Heart right ventricle (tissue), 16 donors: ENCODE data around the gene MRAP. TPM values are rescaled to one million over a fixed set of nuclear protein-coding genes. Genes with fewer than 3 reads are reported as not detected.

Experiments used
- ATAC-seq, 8 donors: fragments of 200-7000 bp; cut with Tn5 transposase; one replicate each; pipeline ENCODE4 v1.9.1; 2020; ENCODE audit warnings: mild to moderate bottlenecking in 8 of 8, moderate library complexity in 8 of 8, moderate number of reproducible peaks in 1 of 8
- DNase-seq, 2 donors: peaks; one replicate each; pipeline ENCODE4 v3.0.0-alpha.2; 2020
- H3K27ac ChIP-seq, 10 donors: fragments of 200-600 bp; sonication (generic) in 2 of 10; one replicate each; pipeline versions ENCODE4 v1.5.0 to v1.8.0; 2020 to 2022; ENCODE audit warnings: mild to moderate bottlenecking in 3 of 10
- H3K27me3 ChIP-seq, 7 donors: fragments of 200-600 bp; one replicate each; pipeline ENCODE4 v1.8.0; 2021 to 2022; ENCODE audit warnings: mild to moderate bottlenecking in 2 of 7
- H3K36me3 ChIP-seq, 9 donors: fragments of 200-600 bp; sonication (generic) in 1 of 9; one replicate each; pipeline versions ENCODE4 v1.5.0 to v1.8.0; 2020 to 2022; ENCODE audit warnings: mild to moderate bottlenecking in 2 of 9
- H3K4me1 ChIP-seq, 9 donors: fragments of 200-600 bp; sonication (generic) in 1 of 9; one replicate each; pipeline versions ENCODE4 v1.5.0 to v1.8.0; 2020 to 2022; ENCODE audit warnings: mild to moderate bottlenecking in 4 of 9
- H3K4me3 ChIP-seq, 10 donors: fragments of 200-600 bp; sonication (generic) in 2 of 10; one replicate each; pipeline versions ENCODE4 v1.5.0 to v1.8.0; 2020 to 2022; ENCODE audit warnings: mild to moderate bottlenecking in 7 of 10, moderate library complexity in 2 of 10
- H3K9me3 ChIP-seq, 11 donors: fragments of 200-600 bp in 10 of 11; sonication (generic) in 2 of 11; one replicate each; pipeline versions ENCODE4 v1.5.0 to v1.8.0; 2013 to 2022; ENCODE audit warnings: mild to moderate bottlenecking in 2 of 11, control low read depth in 1 of 11, moderate library complexity in 1 of 11
- CTCF ChIP-seq, 9 donors: fragments of 200-600 bp; sonication (generic) in 2 of 9; IDR thresholded peaks; one replicate each; pipeline versions ENCODE4 v1.5.0 to v1.8.0; 2021 to 2022; ENCODE audit warnings: antibody characterized with exemption in 9 of 9, mild to moderate bottlenecking in 5 of 9, moderate library complexity in 1 of 9
- WGBS, 2 donors: extraction: QIAGEN DNeasy Blood & Tissue Kit; methylation state at CpG; one replicate each; pipeline ENCODE4 v1.1.7; 2013; ENCODE audit warnings: inconsistent platforms in 1 of 2; 5-methylcytosine and 5-hydroxymethylcytosine counted together
- intact Hi-C, 10 donors: fragments of 100-400 bp; cut with DNase I; formaldehyde crosslinking; loops; one replicate each; pipeline versions ENCODE4 v1.11.1 to v1.14.2; 2022
- polyA plus RNA-seq, 2 donors: library from polyadenylated mRNA; stranded (reverse); fragments of 200-250 nt; gene quantifications; one replicate each; pipeline ENCODE4 v1.2.3, GENCODE V29; 2013
- total RNA-seq, 10 donors: library from RNA; stranded (reverse); fragmentation: NEBNext Ultra II Directional in 3 of 10; extraction: Animal tissue kit (Norgen Biotek cat#: 25700) in 3 of 10; gene quantifications; one replicate each; pipeline versions ENCODE4 v1.2.1 to v1.2.4, GENCODE V29; 2021 to 2023
- donor health status: Arrhythmogenic right ventricular cardiomyopathy.
- donor health status: ischemic (EF 13 %, LVEDD 7.1; RV severe dilation, severe dysfunction).
- donor health status: healthy with polysubstance abuse.
- donor health status: DM: no; HTN: yes; CAD: no.
- donor health status: DM: no; HTN: no; CAD: no.
- donor health status: ischemic (EF 25% LVEDD 6.9; RV normal size, moderate dysfunction).
- donor health status: ischemic (EF 25% LVEDD 5.7; RV mildly dilated, moderate dysfunction).
- donor health status: healthy.
- donor health status: DM: yes; HTN: yes; CAD: no.
- donor health status: Ischemic cardiomyopathy.
- donor health status: ischemic (EF 35%, LVEDD 5.7; RV mildly dilated, moderate dysfunction).
- donor health status: nonischemic (EF 11% LVEDD 7.7; RV severe dilation, severe dysfunction).
- donor health status: DM: yes; HTN: yes; CAD: no.
- donor health status: PGD.
- donor health status: ischemic (EF 29% LVEDD 5.4; RV normal size, mild dysfunction).
- donor health status: nonischemic (EF 23%, LVEDD 6.1; RV moderate dilation, normal function).

The MRAP gene
- total and polyA plus RNA-seq, 12 donors, result 0.63 to 10.5 (median 0.78) TPM; not detected in 5

GRCh38 chr21:32335601-32336575 lies 37.2 kb downstream of the MRAP start:
- peaks cover 0 to 98% (median 67%) of the 10 kb centered on the region in 9 donors for H3K36me3 ChIP-seq
- no peaks in the 10 kb centered on the region for H3K27me3 ChIP-seq
- intact Hi-C loops, result no loop called here
- no peak for TF ChIP-seq CTCF (IDR thresholded peaks at IDR 0.05)
- no peak overlapping the region for H3K27ac ChIP-seq
- no peak overlapping the region for H3K4me3 ChIP-seq
- no peaks in the 10 kb centered on the region for H3K9me3 ChIP-seq
- DNase-seq (no peak), ATAC-seq (peak in 5 of 8 donors; percentile 6 to 57 (median 33))
- WGBS, 2 donors, result 81 to 82% methylated on average over 27 of the region's 27 CpGs
- H3K4me1 ChIP-seq, result peaks cover 0 to 9% (median 0%) of the 10 kb centered on the region in 9 donors

- intact Hi-C loops, result no loop called here
- TF ChIP-seq CTCF (IDR thresholded peaks at IDR 0.05), result no peak
- ATAC-seq, result peak in 3 of 8 donors; percentile 27 to 41 (median 27)
- Histone ChIP-seq H3K27ac (no peak overlapping the region), H3K4me1 (peaks cover 0 to 2% (median 0%) of the 10 kb centered on the region in 9 donors), H3K27me3 (no peaks in the 10 kb centered on the region), H3K9me3 (no peaks in the 10 kb centered on the region), H3K4me3 (no peak overlapping the region), H3K36me3 (peaks cover 0 to 98% (median 73%) of the 10 kb centered on the region in 9 donors)
- no peak for DNase-seq
- WGBS, 2 donors, result 62 to 78% methylated on average over 1 of the region's 1 CpG
Observed at GRCh38 chr21:32336711-32337110, 38.1 kb downstream of the MRAP start.

DNA sequence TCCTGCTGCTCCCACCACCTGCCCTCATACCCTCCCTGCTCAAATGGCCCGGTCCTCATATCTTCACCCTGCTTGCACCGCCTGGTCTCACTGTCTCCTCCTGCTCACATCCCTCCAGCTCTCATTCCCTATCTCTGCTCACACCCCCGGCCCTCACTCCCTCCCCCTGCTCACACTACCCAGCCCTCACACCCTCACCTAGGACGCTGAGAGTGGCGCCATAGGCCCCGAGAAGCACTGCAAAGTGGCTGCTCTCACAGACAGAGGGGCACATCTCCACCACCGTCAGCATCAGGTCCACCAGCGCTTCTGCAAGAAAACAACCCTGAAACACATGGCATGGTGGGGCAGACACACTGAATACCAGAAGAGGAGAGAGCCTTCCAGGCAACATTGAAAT lies 38.6 kb downstream of the MRAP start:
- H3K27ac ChIP-seq, result no peak overlapping the region
- intact Hi-C loops, result no loop called here
- H3K36me3 ChIP-seq, result peaks cover 0 to 98% (median 70%) of the 10 kb centered on the region in 9 donors
- H3K4me1 ChIP-seq, result no peaks in the 10 kb centered on the region
- DNase-seq (no peak), ATAC-seq (peak in 2 of 8 donors; percentile 8 to 9)
- H3K27me3 ChIP-seq, result no peaks in the 10 kb centered on the region
- no peaks in the 10 kb centered on the region for H3K9me3 ChIP-seq
- 82 to 83% methylated on average over 8 of the region's 8 CpGs for WGBS, 2 donors
- no peak for TF ChIP-seq CTCF (IDR thresholded peaks at IDR 0.05)
- no peak overlapping the region for H3K4me3 ChIP-seq

GRCh38 chr21:32338209-32338921 lies 39.7 kb downstream of the MRAP start:
- H3K4me3 ChIP-seq, result no peak overlapping the region
- intact Hi-C loops, result no loop called here
- WGBS, 2 donors, result 94 to 95% methylated on average over 23 of the region's 23 CpGs

More at GRCh38 chr21:32338209-32338921, 39.7 kb downstream of the MRAP start:
- Histone ChIP-seq H3K4me1 (no peaks in the 10 kb centered on the region), H3K9me3 (no peaks in the 10 kb centered on the region), H3K27ac (no peak overlapping the region), H3K27me3 (no peaks in the 10 kb centered on the region), H3K36me3 (peaks cover 0 to 100% (median 69%) of the 10 kb centered on the region in 9 donors)
- DNase-seq (no peak), ATAC-seq (no peak)
- no peak for TF ChIP-seq CTCF (IDR thresholded peaks at IDR 0.05)
